Fibroblast of pulmonary artery (primary cell): ENCODE data around the gene SNAP25.

Experiments
- DNase-seq: peaks from one replicate; pipeline ENCODE4 v3.0.0-alpha.2; 2010; ENCODE audit warnings: low read depth
- H3K4me3 ChIP-seq: replicated peaks from 2 replicates; pipeline ENCODE4 v1.5.1; 2011; ENCODE audit warnings: low read depth, mild to moderate bottlenecking, control low read depth, low read length, moderate library complexity
- CTCF ChIP-seq: IDR thresholded peaks from 2 replicates; pipeline ENCODE4 v1.5.1; 2011; ENCODE audit warnings: mild to moderate bottlenecking, control low read depth, low read length, inconsistent platforms; ENCODE audit errors: missing control alignments

SNAP25 gene

DNA sequence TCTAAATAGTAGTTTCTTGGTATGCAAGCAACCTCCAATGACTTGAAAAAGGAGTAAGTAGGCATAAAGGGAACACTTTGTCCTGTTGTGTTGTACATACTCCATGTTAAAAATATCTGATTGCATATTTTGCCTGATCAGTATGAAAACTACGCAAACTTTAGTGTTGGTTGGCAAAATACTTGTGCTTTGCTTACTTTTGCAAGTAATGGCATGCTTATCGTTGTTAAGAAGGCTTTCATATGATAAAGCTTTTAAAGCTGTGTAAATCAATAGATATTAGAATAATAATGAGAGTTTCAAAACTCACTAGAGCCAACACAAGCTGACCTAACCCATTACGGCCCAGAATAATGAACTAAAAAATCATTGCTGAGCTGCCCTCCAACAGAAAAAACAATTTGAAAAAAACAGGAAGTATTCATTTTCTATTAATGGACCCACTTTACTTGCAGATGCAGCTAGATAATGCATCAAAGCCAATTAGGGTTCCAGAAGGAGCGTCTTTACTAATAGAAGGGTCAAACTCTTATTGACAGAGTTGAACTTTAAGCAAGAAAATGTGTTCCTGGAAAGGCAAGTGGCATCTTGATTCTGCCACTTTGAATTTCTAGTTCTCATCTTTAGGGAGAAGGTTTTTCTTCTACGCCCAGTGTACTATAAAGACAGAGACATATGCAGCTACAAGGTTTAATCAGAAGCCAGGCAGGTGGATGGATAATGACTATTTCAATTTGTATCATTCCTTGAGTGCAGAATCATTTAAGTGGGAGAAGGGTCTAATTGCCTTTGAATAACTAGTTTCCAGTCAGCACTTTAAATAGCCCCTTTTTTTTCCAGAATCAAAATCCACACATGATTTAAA, 82.2 kb downstream of the SNAP25 start:
- TF ChIP-seq CTCF, result no peak
- H3K4me3 ChIP-seq, result no peak overlapping the region
- DNase-seq, result no peak

DNA sequence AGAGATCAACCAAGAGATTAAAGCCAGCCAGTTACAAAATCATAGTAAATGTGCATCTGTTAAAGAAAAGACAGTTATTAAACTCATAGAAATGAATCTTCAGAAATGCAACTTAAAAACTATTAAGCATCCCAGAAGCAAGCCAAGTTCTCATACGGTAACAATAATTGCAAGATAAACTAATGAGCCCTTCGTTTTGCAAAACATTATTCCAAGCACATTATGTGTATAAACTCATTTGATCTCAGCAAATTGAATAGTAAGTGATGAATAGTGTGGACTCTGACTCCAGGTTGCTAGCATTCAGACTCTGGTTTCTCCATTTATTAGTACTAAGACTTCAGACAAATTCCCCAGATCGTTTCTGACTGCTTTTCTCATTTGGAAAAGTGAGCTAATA, 85.2 kb downstream of the SNAP25 start:
- H3K4me3 ChIP-seq, result no peak overlapping the region
- TF ChIP-seq CTCF, result no peak
- no peak for DNase-seq

GRCh38 chr20:10304471-10305046, 85.9 kb downstream of the SNAP25 start:
- no peak for TF ChIP-seq CTCF
- no peak for DNase-seq
- no peak overlapping the region for H3K4me3 ChIP-seq

DNA sequence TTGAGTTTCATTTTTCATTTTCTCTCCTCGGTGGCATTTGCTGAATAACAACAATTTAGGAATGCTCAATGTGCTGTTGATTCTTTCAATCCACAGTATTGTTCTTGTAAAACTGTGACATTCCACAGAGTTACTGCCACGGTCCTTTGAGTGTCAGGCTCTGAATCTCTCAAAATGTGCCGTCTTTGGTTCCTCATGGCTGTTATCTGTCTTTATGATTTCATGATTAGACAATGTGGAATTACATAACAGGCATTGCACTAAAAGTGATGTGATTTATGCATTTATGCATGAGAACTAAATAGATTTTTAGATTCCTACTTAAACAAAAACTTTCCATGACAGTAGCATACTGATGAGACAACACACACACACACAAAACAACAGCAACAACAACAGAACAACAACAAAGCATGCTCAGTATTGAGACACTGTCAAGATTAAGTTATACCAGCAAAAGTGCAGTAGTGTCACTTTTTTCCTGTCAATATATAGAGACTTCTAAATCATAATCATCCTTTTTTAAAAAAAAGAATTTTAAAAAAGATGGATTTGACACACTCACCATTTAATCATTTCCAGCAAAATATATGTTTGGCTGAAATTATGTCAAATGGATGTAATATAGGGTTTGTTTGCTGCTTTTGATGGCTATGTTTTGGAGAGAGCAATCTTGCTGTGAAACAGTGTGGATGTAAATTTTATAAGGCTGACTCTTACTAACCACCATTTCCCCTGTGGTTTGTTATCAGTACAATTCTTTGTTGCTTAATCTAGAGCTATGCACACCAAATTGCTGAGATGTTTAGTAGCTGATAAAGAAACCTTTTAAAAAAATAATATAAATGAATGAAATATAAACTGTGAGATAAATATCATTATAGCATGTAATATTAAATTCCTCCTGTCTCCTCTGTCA, 88.1 kb downstream of the SNAP25 start:
- H3K4me3 ChIP-seq, result no peak overlapping the region
- TF ChIP-seq CTCF, result no peak
- peak; percentile 92 for DNase-seq

- no peak overlapping the region for H3K4me3 ChIP-seq
- peak; percentile 54 for DNase-seq
- no peak for TF ChIP-seq CTCF
These were observed 88.7 kb downstream of the SNAP25 start for GRCh38 chr20:10307359-10307735.

DNA sequence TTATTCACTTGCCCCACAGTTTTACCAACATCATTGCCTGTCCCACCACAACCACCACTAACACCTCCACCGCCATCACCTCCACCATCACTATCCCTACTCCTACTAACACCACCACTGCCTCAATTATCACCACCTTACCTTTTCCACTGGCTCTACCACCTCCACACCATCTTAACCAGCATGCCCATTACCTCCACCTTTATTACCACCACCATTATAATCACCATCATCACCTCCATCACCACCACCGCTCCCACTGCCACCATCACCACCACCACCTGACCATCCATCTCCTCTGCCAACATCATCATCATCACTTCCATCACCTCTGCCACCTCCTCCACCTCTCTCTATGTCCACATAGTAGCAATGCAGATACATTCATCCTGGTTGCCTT, 90.0 kb downstream of the SNAP25 start:
- no peak for TF ChIP-seq CTCF
- no peak overlapping the region for H3K4me3 ChIP-seq
- DNase-seq, result no peak
